ENCODE data around the gene PROSER3.

DNA sequence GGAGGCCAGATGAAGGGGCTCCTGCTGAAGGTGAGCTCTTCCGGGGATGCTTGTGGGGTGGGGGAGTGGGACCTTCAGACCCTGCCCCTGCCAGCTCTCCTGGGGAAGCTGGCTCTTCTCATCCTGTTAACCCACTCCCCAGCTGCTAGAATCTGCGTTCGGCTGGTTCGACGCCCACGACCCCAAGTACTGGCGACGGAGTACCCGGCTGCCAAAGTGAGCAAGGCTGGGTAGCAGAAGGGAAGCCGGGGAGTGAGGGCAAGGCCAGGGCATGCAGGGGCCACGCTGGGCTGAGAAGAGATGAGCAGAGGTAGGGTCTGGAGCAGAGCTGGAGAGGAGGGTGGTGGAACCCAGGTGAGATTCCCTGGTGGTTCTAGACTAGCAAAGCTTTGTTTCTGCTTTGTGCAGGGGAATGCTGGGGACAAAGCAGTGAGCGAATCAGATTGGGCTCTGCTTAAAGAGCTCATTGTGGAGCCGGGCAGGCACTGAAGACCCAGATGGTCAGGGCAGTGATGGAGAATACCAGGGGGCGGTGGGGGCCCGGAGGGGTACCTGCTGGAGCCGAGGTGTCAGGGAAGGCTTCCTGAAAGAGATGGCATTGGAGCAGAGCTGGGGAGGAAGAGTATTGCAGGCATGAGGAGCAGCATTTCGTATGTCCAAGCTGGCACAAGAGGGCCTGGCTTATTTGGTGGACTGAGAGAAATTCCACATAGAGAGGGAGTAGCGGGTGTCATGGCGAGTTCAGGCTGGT lies 29.8 kb upstream of the PROSER3 start:
- TF ChIP-seq, protein P1, sequence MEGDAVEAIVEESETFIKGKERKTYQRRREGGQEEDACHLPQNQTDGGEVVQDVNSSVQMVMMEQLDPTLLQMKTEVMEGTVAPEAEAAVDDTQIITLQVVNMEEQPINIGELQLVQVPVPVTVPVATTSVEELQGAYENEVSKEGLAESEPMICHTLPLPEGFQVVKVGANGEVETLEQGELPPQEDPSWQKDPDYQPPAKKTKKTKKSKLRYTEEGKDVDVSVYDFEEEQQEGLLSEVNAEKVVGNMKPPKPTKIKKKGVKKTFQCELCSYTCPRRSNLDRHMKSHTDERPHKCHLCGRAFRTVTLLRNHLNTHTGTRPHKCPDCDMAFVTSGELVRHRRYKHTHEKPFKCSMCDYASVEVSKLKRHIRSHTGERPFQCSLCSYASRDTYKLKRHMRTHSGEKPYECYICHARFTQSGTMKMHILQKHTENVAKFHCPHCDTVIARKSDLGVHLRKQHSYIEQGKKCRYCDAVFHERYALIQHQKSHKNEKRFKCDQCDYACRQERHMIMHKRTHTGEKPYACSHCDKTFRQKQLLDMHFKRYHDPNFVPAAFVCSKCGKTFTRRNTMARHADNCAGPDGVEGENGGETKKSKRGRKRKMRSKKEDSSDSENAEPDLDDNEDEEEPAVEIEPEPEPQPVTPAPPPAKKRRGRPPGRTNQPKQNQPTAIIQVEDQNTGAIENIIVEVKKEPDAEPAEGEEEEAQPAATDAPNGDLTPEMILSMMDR (conservative IDR thresholded peaks at IDR 0.05; ENCODE audit: low read depth, low read length), result no peak
- no peak for TF ChIP-seq POLR2A (IDR thresholded peaks at IDR 0.05; ENCODE audit: low read depth, low read length)
- no peak for TF ChIP-seq MXI1 (IDR thresholded peaks at IDR 0.05; ENCODE audit: borderline replicate concordance, low read depth, low read length)
- TF ChIP-seq RAD21 (IDR thresholded peaks at IDR 0.05; ENCODE audit: low read length), result no peak
- no peak for TF ChIP-seq FOS (IDR thresholded peaks at IDR 0.05; ENCODE audit: low read depth, low read length)
- TF ChIP-seq RCOR1 (IDR thresholded peaks at IDR 0.05; ENCODE audit: insufficient replicate concordance, low read length), result no peak
- no peak for TF ChIP-seq CEBPB (IDR thresholded peaks at IDR 0.05; ENCODE audit: low read depth, low read length)
- no peak for TF ChIP-seq SMC3 (IDR thresholded peaks at IDR 0.05; ENCODE audit: low read depth, low read length)
- no peak for TF ChIP-seq RFX5 (IDR thresholded peaks at IDR 0.05; ENCODE audit: low read depth, low read length)
- TF ChIP-seq MAZ (IDR thresholded peaks at IDR 0.05; ENCODE audit: borderline replicate concordance, low read depth, low read length), result no peak
- TF ChIP-seq, protein P2, sequence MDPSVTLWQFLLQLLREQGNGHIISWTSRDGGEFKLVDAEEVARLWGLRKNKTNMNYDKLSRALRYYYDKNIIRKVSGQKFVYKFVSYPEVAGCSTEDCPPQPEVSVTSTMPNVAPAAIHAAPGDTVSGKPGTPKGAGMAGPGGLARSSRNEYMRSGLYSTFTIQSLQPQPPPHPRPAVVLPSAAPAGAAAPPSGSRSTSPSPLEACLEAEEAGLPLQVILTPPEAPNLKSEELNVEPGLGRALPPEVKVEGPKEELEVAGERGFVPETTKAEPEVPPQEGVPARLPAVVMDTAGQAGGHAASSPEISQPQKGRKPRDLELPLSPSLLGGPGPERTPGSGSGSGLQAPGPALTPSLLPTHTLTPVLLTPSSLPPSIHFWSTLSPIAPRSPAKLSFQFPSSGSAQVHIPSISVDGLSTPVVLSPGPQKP (IDR thresholded peaks at IDR 0.05; ENCODE audit: borderline replicate concordance, low read depth, low read length), result no peak
- TF ChIP-seq, protein P3, sequence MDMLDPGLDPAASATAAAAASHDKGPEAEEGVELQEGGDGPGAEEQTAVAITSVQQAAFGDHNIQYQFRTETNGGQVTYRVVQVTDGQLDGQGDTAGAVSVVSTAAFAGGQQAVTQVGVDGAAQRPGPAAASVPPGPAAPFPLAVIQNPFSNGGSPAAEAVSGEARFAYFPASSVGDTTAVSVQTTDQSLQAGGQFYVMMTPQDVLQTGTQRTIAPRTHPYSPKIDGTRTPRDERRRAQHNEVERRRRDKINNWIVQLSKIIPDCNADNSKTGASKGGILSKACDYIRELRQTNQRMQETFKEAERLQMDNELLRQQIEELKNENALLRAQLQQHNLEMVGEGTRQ (IDR thresholded peaks at IDR 0.05; ENCODE audit: low read depth, low read length), result no peak
- no peak for TF ChIP-seq MAFK (IDR thresholded peaks at IDR 0.05; ENCODE audit: low read depth, low read length)

Data from IMR-90 (cell line).